ENCODE measurements around the gene TMOD2. TPM values are rescaled to one million over a fixed set of nuclear protein-coding genes. Genes with fewer than 3 reads are reported as not detected.

Gene TMOD2
- polyA plus RNA-seq, 1 donor (not counting 4 experiments of a cell fraction or from before 2014, with no cell fraction given): 5.2 TPM

DNA sequence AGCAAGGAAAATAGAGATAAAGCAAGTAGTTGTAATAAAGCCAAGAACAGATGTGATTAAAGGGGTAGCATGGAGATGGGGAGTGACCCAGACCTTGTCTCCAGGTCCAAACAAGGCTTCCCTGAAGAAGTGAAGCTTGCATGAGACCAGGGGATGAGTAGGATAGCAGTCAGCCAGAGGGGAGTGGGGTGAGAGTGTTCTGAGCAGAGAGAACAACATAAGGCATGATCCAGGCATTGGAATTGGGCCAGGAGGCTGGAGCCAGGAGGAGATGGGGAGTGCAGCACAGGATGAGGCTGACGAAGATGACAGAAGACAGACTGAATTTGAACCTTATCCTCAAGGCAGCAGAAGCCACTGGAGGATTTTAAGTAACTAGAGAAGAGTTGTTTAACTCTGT lies 7.2 kb downstream of the TMOD2 start:
- H3K27ac ChIP-seq (ENCODE audit: control insufficient read depth, insufficient read depth, low read length): no peak overlapping the region
- H3K79me2 ChIP-seq (ENCODE audit: control insufficient read depth, insufficient read depth, low read length): no peaks in the 10 kb centered on the region
- H2AFZ ChIP-seq (ENCODE audit: control insufficient read depth, low read length): no peak overlapping the region
- DNase-seq (ENCODE audit: low read depth, low spot score) (no peak), FAIRE-seq (no peak)
- no peaks in the 10 kb centered on the region for H3K9me3 ChIP-seq (ENCODE audit: control insufficient read depth, low read depth, low read length)
- H3K4me1 ChIP-seq (ENCODE audit: control insufficient read depth, extremely low read depth, insufficient read depth, low read length): no peaks in the 10 kb centered on the region
- no peak overlapping the region for H3K9ac ChIP-seq (ENCODE audit: control insufficient read depth, extremely low read depth, insufficient read depth, low read length)
- H3K4me3 ChIP-seq (ENCODE audit: control insufficient read depth in 2 of 3, extremely low read depth in 1 of 3, insufficient read depth in 2 of 3, low read depth in 1 of 3, low read length in 3 of 3): no peak overlapping the region
- no peaks in the 10 kb centered on the region for H4K20me1 ChIP-seq (ENCODE audit: control insufficient read depth, extremely low read depth, insufficient read depth, low read length)
- H3K36me3 ChIP-seq (ENCODE audit: control insufficient read depth in 2 of 2, extremely low read depth in 1 of 2, insufficient read depth in 2 of 2, low read length in 2 of 2): no peaks in the 10 kb centered on the region
- no peak for TF ChIP-seq EZH2 (IDR thresholded peaks at IDR 0.05; ENCODE audit: low read length)
- TF ChIP-seq, protein P1, sequence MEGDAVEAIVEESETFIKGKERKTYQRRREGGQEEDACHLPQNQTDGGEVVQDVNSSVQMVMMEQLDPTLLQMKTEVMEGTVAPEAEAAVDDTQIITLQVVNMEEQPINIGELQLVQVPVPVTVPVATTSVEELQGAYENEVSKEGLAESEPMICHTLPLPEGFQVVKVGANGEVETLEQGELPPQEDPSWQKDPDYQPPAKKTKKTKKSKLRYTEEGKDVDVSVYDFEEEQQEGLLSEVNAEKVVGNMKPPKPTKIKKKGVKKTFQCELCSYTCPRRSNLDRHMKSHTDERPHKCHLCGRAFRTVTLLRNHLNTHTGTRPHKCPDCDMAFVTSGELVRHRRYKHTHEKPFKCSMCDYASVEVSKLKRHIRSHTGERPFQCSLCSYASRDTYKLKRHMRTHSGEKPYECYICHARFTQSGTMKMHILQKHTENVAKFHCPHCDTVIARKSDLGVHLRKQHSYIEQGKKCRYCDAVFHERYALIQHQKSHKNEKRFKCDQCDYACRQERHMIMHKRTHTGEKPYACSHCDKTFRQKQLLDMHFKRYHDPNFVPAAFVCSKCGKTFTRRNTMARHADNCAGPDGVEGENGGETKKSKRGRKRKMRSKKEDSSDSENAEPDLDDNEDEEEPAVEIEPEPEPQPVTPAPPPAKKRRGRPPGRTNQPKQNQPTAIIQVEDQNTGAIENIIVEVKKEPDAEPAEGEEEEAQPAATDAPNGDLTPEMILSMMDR (optimal IDR thresholded peaks at IDR 0.05 in 1 of 3, IDR thresholded peaks at IDR 0.05 in 1 of 3, conservative IDR thresholded peaks at IDR 0.05 in 1 of 3; ENCODE audit: extremely low read depth in 1 of 3, insufficient read depth in 2 of 3, low read length in 3 of 3): no peak
- H3K27me3 ChIP-seq (ENCODE audit: control insufficient read depth, extremely low read depth, insufficient read depth, low read length): no peaks in the 10 kb centered on the region
- dilution Hi-C loops (cut with MboI; ENCODE audit: extremely low pct_ligation_motif_present, low sequenced_read_pairs): no loop called here
- H3K9me1 ChIP-seq (ENCODE audit: control insufficient read depth, extremely low read depth, insufficient read depth, low read length): no peaks in the 10 kb centered on the region
- no peak overlapping the region for H3K4me2 ChIP-seq (ENCODE audit: control insufficient read depth, extremely low read depth, insufficient read depth, low read depth, low read length)

DNA sequence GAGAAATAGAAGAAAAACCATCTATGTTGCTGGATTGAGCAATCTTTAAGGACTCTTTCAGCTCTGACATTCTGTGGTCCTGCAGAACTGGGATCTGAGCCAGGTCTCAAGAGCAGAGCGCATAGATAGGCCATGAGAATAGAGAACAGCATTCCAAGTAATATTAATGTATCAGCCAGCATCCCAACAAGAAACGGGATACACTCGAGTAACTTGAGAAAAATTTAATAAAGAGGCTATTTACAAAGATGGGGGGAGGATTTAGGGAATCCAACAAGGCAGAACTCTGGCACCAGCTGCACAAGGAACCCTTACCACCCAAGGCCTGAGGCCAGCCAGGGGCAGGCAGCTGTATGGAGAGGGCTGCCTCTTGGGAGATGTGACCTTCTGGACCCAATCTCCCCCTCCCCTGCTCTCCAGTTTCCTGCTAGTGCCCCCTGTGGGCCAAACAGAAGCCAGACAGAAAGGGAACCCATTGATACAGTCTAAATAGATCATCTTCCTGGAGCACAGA lies 8.2 kb downstream of the TMOD2 start:
- H3K4me3 ChIP-seq (ENCODE audit: control insufficient read depth in 2 of 3, extremely low read depth in 1 of 3, insufficient read depth in 2 of 3, low read depth in 1 of 3, low read length in 3 of 3): no peak overlapping the region
- no peaks in the 10 kb centered on the region for H3K79me2 ChIP-seq (ENCODE audit: control insufficient read depth, insufficient read depth, low read length)
- no peak overlapping the region for H3K4me2 ChIP-seq (ENCODE audit: control insufficient read depth, extremely low read depth, insufficient read depth, low read depth, low read length)
- no peak for FAIRE-seq
- no peak for TF ChIP-seq EZH2 (IDR thresholded peaks at IDR 0.05; ENCODE audit: low read length)
- TF ChIP-seq, protein P1 (optimal IDR thresholded peaks at IDR 0.05 in 1 of 3, IDR thresholded peaks at IDR 0.05 in 1 of 3, conservative IDR thresholded peaks at IDR 0.05 in 1 of 3; ENCODE audit: extremely low read depth in 1 of 3, insufficient read depth in 2 of 3, low read length in 3 of 3): peak; percentile 8 to 26 (median 8)
- no peaks in the 10 kb centered on the region for H3K9me1 ChIP-seq (ENCODE audit: control insufficient read depth, extremely low read depth, insufficient read depth, low read length)
- H3K27me3 ChIP-seq (ENCODE audit: control insufficient read depth, extremely low read depth, insufficient read depth, low read length): no peaks in the 10 kb centered on the region
- no peaks in the 10 kb centered on the region for H3K9me3 ChIP-seq (ENCODE audit: control insufficient read depth, low read depth, low read length)
- H3K9ac ChIP-seq (ENCODE audit: control insufficient read depth, extremely low read depth, insufficient read depth, low read length): no peak overlapping the region
- H3K27ac ChIP-seq (ENCODE audit: control insufficient read depth, insufficient read depth, low read length): no peak overlapping the region
- DNase-seq (ENCODE audit: low read depth, low spot score): no peak
- H2AFZ ChIP-seq (ENCODE audit: control insufficient read depth, low read length): no peak overlapping the region
- dilution Hi-C loops (cut with MboI; ENCODE audit: extremely low pct_ligation_motif_present, low sequenced_read_pairs): no loop called here
- H4K20me1 ChIP-seq (ENCODE audit: control insufficient read depth, extremely low read depth, insufficient read depth, low read length): no peaks in the 10 kb centered on the region
- H3K4me1 ChIP-seq (ENCODE audit: control insufficient read depth, extremely low read depth, insufficient read depth, low read length): no peaks in the 10 kb centered on the region
- H3K36me3 ChIP-seq (ENCODE audit: control insufficient read depth in 2 of 2, extremely low read depth in 1 of 2, insufficient read depth in 2 of 2, low read length in 2 of 2): no peaks in the 10 kb centered on the region
